ENCODE measurements around the gene MRAS.
"Not testable (repeated sequence)": the region's sequence is repeated elsewhere in the genome, so short reads cannot be mapped to it uniquely, and the experiment has no call there.

MRAS gene

GRCh38 chr3:138367911-138368310 is 19.5 kb downstream of the MRAS start:
- DNase-seq, result peak; percentile 81 to 94 (median 92)

GRCh38 chr3:138369151-138369900 is 20.9 kb downstream of the MRAS start:
- DNase-seq, result no peak

GRCh38 chr3:138370321-138370720 is 21.9 kb downstream of the MRAS start:
- DNase-seq, result no peak

- DNase-seq, result peak; percentile 72 to 92 (median 82)
These were observed 22.9 kb downstream of the MRAS start for GRCh38 chr3:138371070-138371965.

- DNase-seq, result no peak
These were observed 24.8 kb downstream of the MRAS start for GRCh38 chr3:138373087-138373735.

GRCh38 chr3:138373736-138374094 is 25.3 kb downstream of the MRAS start:
- no peak for DNase-seq

- DNase-seq, result no peak
These were observed 26.3 kb downstream of the MRAS start for GRCh38 chr3:138374573-138375134.

GRCh38 chr3:138375447-138375846 is 27.1 kb downstream of the MRAS start:
- DNase-seq, result no peak

- DNase-seq, result no peak
These were observed 28.3 kb downstream of the MRAS start for GRCh38 chr3:138376663-138377062.

GRCh38 chr3:138377212-138377611 is 28.8 kb downstream of the MRAS start:
- DNase-seq, result not testable (repeated sequence)

- DNase-seq, result no peak
These were observed 29.4 kb downstream of the MRAS start for GRCh38 chr3:138377804-138378203.

GRCh38 chr3:138378331-138378730 is 30.0 kb downstream of the MRAS start:
- no peak for DNase-seq

- DNase-seq, result no peak
These were observed 30.6 kb downstream of the MRAS start for GRCh38 chr3:138378990-138379389.

- no peak for DNase-seq
These were observed 33.1 kb downstream of the MRAS start for GRCh38 chr3:138381413-138381901.

GRCh38 chr3:138381950-138382715 is 33.8 kb downstream of the MRAS start:
- DNase-seq, result peak; percentile 89 to 95 (median 94)

- peak in 2 of 4 experiments; percentile 31 to 34 for DNase-seq
These were observed 35.5 kb downstream of the MRAS start for GRCh38 chr3:138383715-138384465.

GRCh38 chr3:138384531-138384930 is 36.2 kb downstream of the MRAS start:
- peak in 1 of 4 experiments; percentile 43 for DNase-seq

GRCh38 chr3:138384976-138385375 is 36.6 kb downstream of the MRAS start:
- peak; percentile 33 to 73 (median 68) for DNase-seq

- DNase-seq, result no peak
These were observed 40.8 kb downstream of the MRAS start for GRCh38 chr3:138389144-138389601.

- no peak for DNase-seq
These were observed 41.6 kb downstream of the MRAS start for GRCh38 chr3:138389841-138390581.

Data from suppressor macrophage (primary cell).